ENCODE results near the gene HDAC4. TPM values are rescaled to one million over a fixed set of nuclear protein-coding genes. Genes with fewer than 3 reads are reported as not detected.
A peak's percentile ranks its signal among the peaks of the same experiment; 100 is the strongest.

Gene HDAC4
- total RNA-seq, 1 donor from 2014 or later: 39.0 TPM

GRCh38 chr2:239329972-239330572 is 70.7 kb downstream of the HDAC4 start:
- no peak overlapping the region for H3K27ac Mint-ChIP-seq
- no peaks in the 10 kb centered on the region for H3K27me3 Mint-ChIP-seq
- no peak for TF ChIP-seq CTCF (conservative IDR thresholded peaks at IDR 0.05)
- H3K4me3 Mint-ChIP-seq: no peak overlapping the region
- peaks cover 4% of the 10 kb centered on the region for H3K36me3 Mint-ChIP-seq
- H3K9me3 Mint-ChIP-seq: no peaks in the 10 kb centered on the region
- DNase-seq (ENCODE audit: extremely low spot score, unreplicated experiment): no peak
- peaks cover 33% of the 10 kb centered on the region for H3K4me1 Mint-ChIP-seq (ENCODE audit: unreplicated experiment)

GRCh38 chr2:239329284-239329971 is 71.4 kb downstream of the HDAC4 start:
- DNase-seq (ENCODE audit: extremely low spot score, unreplicated experiment): peak; percentile 53
- Mint-ChIP-seq H3K27me3 (no peaks in the 10 kb centered on the region), H3K4me1 (ENCODE audit: unreplicated experiment) (peaks cover 38% of the 10 kb centered on the region), H3K4me3 (peak overlapping the region; percentile 45), H3K36me3 (peaks cover 9% of the 10 kb centered on the region), H3K27ac (peak overlapping the region; percentile 81), H3K9me3 (no peaks in the 10 kb centered on the region)
- TF ChIP-seq CTCF (conservative IDR thresholded peaks at IDR 0.05): no peak

- H3K4me3 Mint-ChIP-seq: peak overlapping the region; percentile 45
- H3K27me3 Mint-ChIP-seq: no peaks in the 10 kb centered on the region
Measured at GRCh38 chr2:239328351-239329191, 72.2 kb downstream of the HDAC4 start.

GRCh38 chr2:239327536-239328350 is 73.1 kb downstream of the HDAC4 start:
- no peak for TF ChIP-seq CTCF (conservative IDR thresholded peaks at IDR 0.05)
- peak; percentile 62 for DNase-seq (ENCODE audit: extremely low spot score, unreplicated experiment)
- H3K36me3 Mint-ChIP-seq: peaks cover 15% of the 10 kb centered on the region
- H3K27ac Mint-ChIP-seq: peak overlapping the region; percentile 81
- H3K27me3 Mint-ChIP-seq: no peaks in the 10 kb centered on the region
- H3K4me1 Mint-ChIP-seq (ENCODE audit: unreplicated experiment): peaks cover 53% of the 10 kb centered on the region
- H3K4me3 Mint-ChIP-seq: peak overlapping the region; percentile 49
- H3K9me3 Mint-ChIP-seq: no peaks in the 10 kb centered on the region

More at GRCh38 chr2:239328351-239329191, 72.2 kb downstream of the HDAC4 start:
- no peak for TF ChIP-seq CTCF (conservative IDR thresholded peaks at IDR 0.05)
- peaks cover 45% of the 10 kb centered on the region for H3K4me1 Mint-ChIP-seq (ENCODE audit: unreplicated experiment)
- no peaks in the 10 kb centered on the region for H3K9me3 Mint-ChIP-seq
- H3K27ac Mint-ChIP-seq: peak overlapping the region; percentile 81
- peak; percentile 62 for DNase-seq (ENCODE audit: extremely low spot score, unreplicated experiment)
- peaks cover 15% of the 10 kb centered on the region for H3K36me3 Mint-ChIP-seq

All from type B pancreatic cell (in vitro differentiated cells).